GM23338 (cell line): ENCODE measurements around the gene CPXM1. TPM values are rescaled to one million over a fixed set of nuclear protein-coding genes. Genes with fewer than 3 reads are reported as not detected.
A peak's percentile ranks its signal among the peaks of the same experiment; 100 is the strongest.

ENCODE experiments used
- ATAC-seq: fragments of 200-7000 bp; cut with Tn5 transposase; 3 replicates; pipeline ENCODE4 v1.9.1; 2020
- DNase-seq: peaks from one replicate; pipeline ENCODE4 v3.0.0-alpha.2; 2015; ENCODE audit warnings: low spot score
- H2AFZ ChIP-seq: fragments of 200-600 bp; sonication (generic); 2 replicates; pipeline ENCODE4 v1.8.0; 2016; ENCODE audit warnings: antibody characterized with exemption, mild to moderate bottlenecking, moderate library complexity
- H3F3A ChIP-seq: fragments of 200-600 bp; sonication (generic); replicated peaks from 2 replicates; pipeline ENCODE4 v1.8.0; 2017; ENCODE audit warnings: antibody characterized with exemption, mixed run types, low read depth
- H3K27ac ChIP-seq: fragments of 200-600 bp; sonication (generic); 2 replicates; pipeline ENCODE4 v1.6.1; 2016; ENCODE audit warnings: low read depth
- H3K27me3 ChIP-seq: fragments of 200-600 bp; sonication (generic); 2 replicates; pipeline ENCODE4 v1.8.0; 2016; ENCODE audit warnings: mild to moderate bottlenecking, mixed run types, moderate library complexity; ENCODE audit not compliant: insufficient read depth
- H3K36me3 ChIP-seq: fragments of 200-600 bp; sonication (generic); 2 replicates; pipeline ENCODE4 v1.8.0; 2016; ENCODE audit warnings: mild to moderate bottlenecking; ENCODE audit not compliant: insufficient read depth
- H3K4me1 ChIP-seq: fragments of 200-600 bp; sonication (generic); 2 replicates; pipeline ENCODE4 v1.8.0; 2016; ENCODE audit warnings: mild to moderate bottlenecking, moderate library complexity; ENCODE audit not compliant: insufficient read depth
- H3K4me2 ChIP-seq: fragments of 200-600 bp; sonication (generic); 2 replicates; pipeline ENCODE4 v1.7.1; 2017; ENCODE audit warnings: mixed run types
- H3K4me3 ChIP-seq: fragments of 200-600 bp; sonication (generic); 2 replicates; pipeline ENCODE4 v1.6.1; 2016; ENCODE audit warnings: mixed run types
- H3K79me2 ChIP-seq: fragments of 200-600 bp; sonication (generic); replicated peaks from 2 replicates; pipeline ENCODE4 v1.8.0; 2017; ENCODE audit warnings: mild to moderate bottlenecking; ENCODE audit not compliant: insufficient read depth
- H3K9me2 ChIP-seq: fragments of 200-600 bp; sonication (generic); 2 replicates; pipeline ENCODE4 v1.8.0; 2017; ENCODE audit not compliant: insufficient read depth
- H4K20me1 ChIP-seq: fragments of 200-600 bp; sonication (generic); replicated peaks from 2 replicates; pipeline ENCODE4 v1.8.0; 2017; ENCODE audit warnings: mild to moderate bottlenecking; ENCODE audit not compliant: insufficient read depth
- H3K27ac Mint-ChIP-seq: 2 replicates; pipeline ENCODE4 v1.8.0; 2020; ENCODE audit warnings: inconsistent platforms, mild to moderate bottlenecking, moderate library complexity, mixed read lengths
- H3K27me3 Mint-ChIP-seq: 3 replicates; pipeline ENCODE4 v1.8.0; 2022; ENCODE audit warnings: low read depth, mild to moderate bottlenecking, moderate library complexity, mixed read lengths, inconsistent platforms; ENCODE audit not compliant: insufficient read depth, poor library complexity
- H3K36me3 Mint-ChIP-seq: 3 replicates; pipeline ENCODE4 v1.8.0; 2021; ENCODE audit warnings: low read depth, mild to moderate bottlenecking, inconsistent platforms, moderate library complexity, mixed read lengths
- H3K4me1 Mint-ChIP-seq: 3 replicates; pipeline ENCODE4 v1.8.0; 2020; ENCODE audit warnings: mild to moderate bottlenecking, inconsistent platforms, mixed read lengths
- H3K4me3 Mint-ChIP-seq: 3 replicates; pipeline ENCODE4 v1.8.0; 2021; ENCODE audit warnings: moderate library complexity, mild to moderate bottlenecking, inconsistent platforms, mixed read lengths
- H3K9me3 Mint-ChIP-seq: 3 replicates; pipeline ENCODE4 v1.8.0; 2020; ENCODE audit warnings: moderate library complexity, mild to moderate bottlenecking, inconsistent platforms, mixed read lengths
- CREB1 ChIP-seq: fragments of 250-450 bp; sonication (Bioruptor Pico); IDR thresholded peaks from 2 replicates; pipeline ENCODE4 v1.5.0; 2020; ENCODE audit warnings: low read depth, mild to moderate bottlenecking, moderate library complexity
- CTCF ChIP-seq, 2 experiments: fragments of 200-600 bp in 1 of 2; sonication (generic) in 1 of 2; conservative IDR thresholded peaks; 2 replicates each; pipeline versions ENCODE4 v1.5.1 to v1.6.1; 2016 to 2017; ENCODE audit warnings: antibody characterized with exemption in 2 of 2, low read depth in 2 of 2, mild to moderate bottlenecking in 2 of 2, moderate library complexity in 1 of 2
- ETS1 ChIP-seq: IDR thresholded peaks from 2 replicates; pipeline ENCODE4 v1.6.1; 2016; ENCODE audit warnings: antibody characterized with exemption
- EZH2 ChIP-seq: fragments of 200-600 bp; sonication (generic); IDR thresholded peaks from one replicate; pipeline ENCODE4 v1.8.0; 2017; ENCODE audit warnings: antibody characterized with exemption, mild to moderate bottlenecking, low read depth; ENCODE audit not compliant: unreplicated experiment
- EZH2phosphoT487 ChIP-seq: fragments of 200-600 bp; sonication (generic); IDR thresholded peaks from one replicate; pipeline ENCODE4 v1.8.1; 2018; ENCODE audit warnings: antibody characterized with exemption; ENCODE audit not compliant: unreplicated experiment
- JUNB ChIP-seq: IDR thresholded peaks from one replicate; pipeline ENCODE4 v1.6.1; 2016; ENCODE audit warnings: antibody characterized with exemption; ENCODE audit not compliant: unreplicated experiment
- NANOG ChIP-seq: IDR thresholded peaks from 2 replicates; pipeline ENCODE4 v1.6.1; 2016; ENCODE audit warnings: antibody characterized with exemption, borderline replicate concordance
- POLR2AphosphoS5 ChIP-seq: IDR thresholded peaks from 2 replicates; pipeline ENCODE4 v1.6.1; 2016; ENCODE audit warnings: antibody characterized with exemption, low read depth
- REST ChIP-seq: IDR thresholded peaks from one replicate; pipeline ENCODE4 v1.6.1; 2018; ENCODE audit warnings: antibody characterized with exemption; ENCODE audit not compliant: unreplicated experiment
- STAT1 ChIP-seq: IDR thresholded peaks from one replicate; pipeline ENCODE4 v1.6.1; 2016; ENCODE audit warnings: antibody characterized with exemption; ENCODE audit not compliant: unreplicated experiment
- ZNF114 ChIP-seq: fragments of 250-450 bp; sonication (Bioruptor Pico); IDR thresholded peaks from 2 replicates; pipeline ENCODE4 v1.5.0; 2020; ENCODE audit warnings: mild to moderate bottlenecking, moderate library complexity
- ZNF331 ChIP-seq: fragments of 250-450 bp; sonication (Bioruptor Pico); IDR thresholded peaks from 2 replicates; pipeline ENCODE4 v1.5.0; 2020; ENCODE audit warnings: low read depth, mild to moderate bottlenecking, moderate library complexity
- ZNF462 ChIP-seq: fragments of 250-450 bp; sonication (Bioruptor Pico); IDR thresholded peaks from 2 replicates; pipeline ENCODE4 v1.5.0; 2020; ENCODE audit warnings: mild to moderate bottlenecking, moderate library complexity
- polyA plus RNA-seq: library from polyadenylated mRNA; unstranded; fragments of >200 nt; fragmentation: Nextera tagmentation; extraction: Ambion mirVana; gene quantifications from 2 replicates; pipeline ENCODE4 v1.2.1, GENCODE V29; 2016
- total RNA-seq: library from RNA; depleted of rRNA; stranded (reverse); fragments of >200 nt; shearing (Covaris generic); gene quantifications from 2 replicates; pipeline ENCODE4 v1.2.3, GENCODE V29; 2014

Gene CPXM1
- total and polyA plus RNA-seq, 2 experiments from 2014 or later = 17.0 to 29.3 TPM

GRCh38 chr20:2748551-2749342 lies 51.7 kb downstream of the CPXM1 start:
- no peak overlapping the region for H3K27ac ChIP-seq
- H3K9me2 ChIP-seq = no peaks in the 10 kb centered on the region
- H3K4me1 ChIP-seq = peaks cover 29% of the 10 kb centered on the region
- peaks cover 4% of the 10 kb centered on the region; the same call in 1 of the 2 replicates for H4K20me1 ChIP-seq
- no peaks in the 10 kb centered on the region for H3K9me3 Mint-ChIP-seq
- peak overlapping the region; percentile 50; the same call in 2 of the 3 replicates for H3K4me3 Mint-ChIP-seq
- ATAC-seq (peak; percentile 28), DNase-seq (peak; percentile 84)
- H3K27me3 Mint-ChIP-seq = peaks cover 62% of the 10 kb centered on the region
- peak overlapping the region; percentile 66 for H2AFZ ChIP-seq
- peak overlapping the region; percentile 62 for H3K4me3 ChIP-seq
- H3K79me2 ChIP-seq = no peaks in the 10 kb centered on the region
- no peak overlapping the region for H3K27ac Mint-ChIP-seq
- H3K27me3 ChIP-seq = peaks cover 98% of the 10 kb centered on the region
- no peaks in the 10 kb centered on the region; the same call in 2 of the 3 replicates for H3K36me3 Mint-ChIP-seq
- TF ChIP-seq POLR2AphosphoS5 (0 out of 2 replicates have a peak, but pooled peaks have one; percentile 33), EZH2phosphoT487 (no peak), NANOG (no peak; the same call in 1 of the 2 replicates), JUNB (no peak), ZNF114 (CRISPR knock-in tag) (no peak), ZNF331 (CRISPR knock-in tag) (no peak), EZH2 (peak; percentile 76), CREB1 (CRISPR knock-in tag) (peak; percentile 22; the same call in 1 of the 2 replicates), ZNF462 (no peak), STAT1 (no peak), ETS1 (no peak), CTCF (conservative IDR thresholded peaks at IDR 0.05; ENCODE audit: low read depth in 2 of 2) (no peak), REST (no peak)
- no peaks in the 10 kb centered on the region; the same call in 1 of the 2 replicates for H3F3A ChIP-seq
- H3K4me2 ChIP-seq = peak overlapping the region; percentile 84
- H3K36me3 ChIP-seq = no peaks in the 10 kb centered on the region
- peaks cover 30% of the 10 kb centered on the region for H3K4me1 Mint-ChIP-seq
